Skeletal muscle satellite cell (primary cell): Measurements from ENCODE around the gene EXO1.

Experiments
- H3K27me3 ChIP-seq: 2 replicates; pipeline ENCODE4 v1.7.0; 2013; ENCODE audit warnings: low read length; ENCODE audit not compliant: control insufficient read depth, insufficient read depth
- H3K36me3 ChIP-seq: 2 replicates; pipeline ENCODE4 v1.7.0; 2013; ENCODE audit warnings: mild to moderate bottlenecking, control low read depth, low read length; ENCODE audit not compliant: insufficient read depth
- H3K4me1 ChIP-seq: 2 replicates; pipeline ENCODE4 v1.7.0; 2013; ENCODE audit warnings: low read length; ENCODE audit not compliant: control insufficient read depth, insufficient read depth
- H3K4me2 ChIP-seq: 2 replicates; pipeline ENCODE4 v1.7.0; 2013; ENCODE audit warnings: mild to moderate bottlenecking, low read length
- H3K4me3 ChIP-seq: 2 replicates; pipeline ENCODE4 v1.7.0; 2013; ENCODE audit warnings: low read length
- H3K9ac ChIP-seq: 2 replicates; pipeline ENCODE4 v1.7.0; 2013; ENCODE audit warnings: mild to moderate bottlenecking, low read depth, low read length, moderate library complexity
- H3K9me3 ChIP-seq: replicated peaks from 2 replicates; pipeline ENCODE4 v1.7.0; 2013; ENCODE audit warnings: mild to moderate bottlenecking, control low read depth, low read length

The EXO1 gene

GRCh38 chr1:241837901-241838300 is 10.1 kb upstream of the EXO1 start:
- peak overlapping the region; percentile 57 for H3K9ac ChIP-seq
- H3K27me3 ChIP-seq = no peaks in the 10 kb centered on the region
- H3K36me3 ChIP-seq = no peaks in the 10 kb centered on the region
- peaks cover 34% of the 10 kb centered on the region for H3K4me1 ChIP-seq
- peak overlapping the region; percentile 56 for H3K4me3 ChIP-seq
- H3K9me3 ChIP-seq = no peaks in the 10 kb centered on the region
- H3K4me2 ChIP-seq = peak overlapping the region; percentile 64

DNA sequence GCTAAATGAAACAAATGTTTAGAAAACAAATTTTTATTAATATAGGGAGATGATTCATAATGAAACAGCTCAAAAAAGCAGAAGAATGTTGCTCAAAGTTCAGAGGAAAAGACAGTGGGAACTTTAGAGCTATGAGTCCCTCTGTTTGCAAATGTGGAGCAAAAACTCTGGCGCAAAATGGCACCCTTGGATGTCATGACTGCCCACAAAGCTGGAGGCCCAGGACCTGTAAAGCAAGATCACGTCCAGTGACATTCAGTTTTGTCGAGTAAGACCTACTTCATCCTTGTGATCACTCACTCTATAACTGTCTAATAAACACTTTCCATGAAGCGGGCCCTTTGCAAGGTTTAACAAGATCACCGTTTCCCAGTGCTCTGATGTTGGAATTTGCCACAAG is 9.1 kb upstream of the EXO1 start:
- Histone ChIP-seq H3K4me2 (peak overlapping the region; percentile 64), H3K27me3 (no peaks in the 10 kb centered on the region), H3K4me1 (peaks cover 40% of the 10 kb centered on the region), H3K9ac (no peak overlapping the region), H3K36me3 (no peaks in the 10 kb centered on the region), H3K4me3 (no peak overlapping the region), H3K9me3 (no peaks in the 10 kb centered on the region)

DNA sequence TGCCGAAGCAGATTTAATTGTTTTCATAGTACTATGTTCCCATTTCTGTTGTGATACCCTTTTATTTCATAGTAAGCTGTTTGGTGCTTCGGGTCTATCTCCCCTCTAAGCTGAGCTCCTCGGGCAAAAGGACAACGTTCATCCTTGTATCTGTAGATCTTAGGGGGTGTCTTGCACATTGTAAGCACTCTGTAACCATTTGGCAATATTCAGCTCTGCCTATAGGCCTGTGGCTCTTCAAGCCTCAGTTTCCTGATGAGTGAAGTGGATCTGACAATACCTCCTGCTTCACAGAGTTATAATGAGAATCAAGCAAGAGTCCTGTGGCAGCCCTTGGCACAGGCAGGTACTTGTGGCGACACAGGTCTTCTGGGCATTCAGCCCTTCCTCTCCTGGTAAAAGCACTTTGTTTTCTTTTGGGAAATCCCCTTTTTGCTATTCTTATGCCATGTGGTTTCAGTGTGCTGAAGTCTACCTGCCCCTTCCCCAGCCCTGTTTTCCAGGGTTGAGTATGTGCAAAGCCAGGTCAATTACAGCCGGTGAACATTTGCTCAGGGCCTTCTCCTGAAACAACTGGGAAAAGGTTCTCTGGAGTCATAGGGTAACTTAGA is 8.5 kb upstream of the EXO1 start:
- peaks cover 40% of the 10 kb centered on the region for H3K4me1 ChIP-seq
- H3K27me3 ChIP-seq = no peaks in the 10 kb centered on the region
- no peaks in the 10 kb centered on the region for H3K9me3 ChIP-seq
- no peak overlapping the region for H3K9ac ChIP-seq
- no peaks in the 10 kb centered on the region for H3K36me3 ChIP-seq
- no peak overlapping the region for H3K4me3 ChIP-seq
- no peak overlapping the region for H3K4me2 ChIP-seq

- Histone ChIP-seq H3K4me2 (no peak overlapping the region), H3K9me3 (no peaks in the 10 kb centered on the region)
Measured at GRCh38 chr1:241840164-241840563, 7.8 kb upstream of the EXO1 start.

DNA sequence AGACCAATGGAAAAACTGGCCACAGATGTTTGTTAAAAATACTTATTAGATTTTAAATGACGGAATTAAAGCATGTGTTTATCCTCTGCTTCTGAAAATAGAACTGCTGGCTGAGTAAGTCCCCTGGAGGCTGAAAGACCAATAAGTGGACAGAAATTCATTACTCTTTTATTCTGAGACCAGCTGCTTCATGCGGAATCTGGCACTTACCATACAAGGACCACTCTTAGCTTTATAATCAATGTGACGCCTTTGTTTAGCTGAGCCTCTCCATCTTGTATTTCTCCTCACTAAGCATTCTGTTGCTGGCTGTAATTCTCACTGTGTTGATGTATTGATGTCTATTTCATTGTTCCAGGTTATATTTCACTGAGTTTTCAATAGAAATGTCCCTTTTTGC is 6.3 kb upstream of the EXO1 start:
- H3K4me3 ChIP-seq = no peak overlapping the region
- peaks cover 40% of the 10 kb centered on the region for H3K4me1 ChIP-seq
- no peaks in the 10 kb centered on the region for H3K36me3 ChIP-seq
- no peaks in the 10 kb centered on the region for H3K27me3 ChIP-seq
- no peaks in the 10 kb centered on the region for H3K9me3 ChIP-seq
- no peak overlapping the region for H3K9ac ChIP-seq
- H3K4me2 ChIP-seq = no peak overlapping the region

More at GRCh38 chr1:241840164-241840563, 7.8 kb upstream of the EXO1 start:
- Histone ChIP-seq H3K4me3 (no peak overlapping the region), H3K27me3 (no peaks in the 10 kb centered on the region), H3K4me1 (peaks cover 40% of the 10 kb centered on the region), H3K9ac (no peak overlapping the region), H3K36me3 (no peaks in the 10 kb centered on the region)

DNA sequence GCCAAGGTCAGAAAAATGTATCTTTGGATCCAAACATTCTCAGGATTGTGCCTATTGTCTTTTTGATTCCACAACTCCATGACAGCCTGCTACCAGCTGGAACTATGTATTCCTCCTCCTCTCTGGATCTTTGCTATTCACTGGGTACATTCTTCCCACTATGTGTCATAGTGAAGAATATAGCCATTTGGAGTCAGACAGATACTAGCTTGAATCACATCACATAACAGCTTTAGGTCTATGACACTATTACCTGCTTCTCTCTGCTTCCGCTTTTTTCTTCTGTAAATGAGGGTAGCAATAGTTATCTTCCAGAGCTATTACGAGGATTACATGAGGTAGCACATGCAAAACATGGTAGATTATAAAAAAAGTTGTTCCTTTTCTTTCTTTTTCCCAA is 5.4 kb upstream of the EXO1 start:
- no peaks in the 10 kb centered on the region for H3K36me3 ChIP-seq
- peaks cover 41% of the 10 kb centered on the region for H3K4me1 ChIP-seq
- H3K4me2 ChIP-seq = peak overlapping the region; percentile 24

DNA sequence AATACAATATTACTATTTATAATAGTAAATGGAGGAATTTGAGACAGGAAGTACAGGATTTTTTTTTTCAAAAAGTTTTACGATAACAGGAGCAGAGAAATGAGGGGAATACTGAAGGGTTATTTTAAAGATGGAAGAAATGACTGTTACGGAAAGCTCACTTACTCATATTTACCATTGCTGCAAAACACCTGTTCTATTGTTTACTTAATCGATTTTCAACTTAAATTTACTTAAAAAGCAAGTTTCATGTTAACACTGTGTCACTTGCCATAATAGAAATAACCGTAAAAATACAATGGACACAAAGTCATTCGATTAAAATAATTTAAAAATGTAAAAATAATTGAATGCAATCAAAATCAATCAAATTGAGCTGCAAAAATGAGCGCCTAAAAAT is 3.4 kb upstream of the EXO1 start:
- no peak overlapping the region for H3K9ac ChIP-seq
- H3K9me3 ChIP-seq = no peaks in the 10 kb centered on the region
- no peaks in the 10 kb centered on the region for H3K27me3 ChIP-seq
- no peaks in the 10 kb centered on the region for H3K36me3 ChIP-seq
- H3K4me2 ChIP-seq = no peak overlapping the region
- H3K4me1 ChIP-seq = peaks cover 32% of the 10 kb centered on the region
- H3K4me3 ChIP-seq = no peak overlapping the region

More for the DNA sequence above, 5.4 kb upstream of the EXO1 start:
- Histone ChIP-seq H3K27me3 (no peaks in the 10 kb centered on the region), H3K4me3 (no peak overlapping the region), H3K9me3 (no peaks in the 10 kb centered on the region), H3K9ac (no peak overlapping the region)

- Histone ChIP-seq H3K27me3 (no peaks in the 10 kb centered on the region), H3K9ac (no peak overlapping the region), H3K4me3 (no peak overlapping the region), H3K4me2 (no peak overlapping the region), H3K4me1 (peaks cover 33% of the 10 kb centered on the region), H3K36me3 (no peaks in the 10 kb centered on the region), H3K9me3 (no peaks in the 10 kb centered on the region)
Measured at GRCh38 chr1:241846375-241846774, 1.6 kb upstream of the EXO1 start.

- Histone ChIP-seq H3K9ac (peak overlapping the region; percentile 93), H3K36me3 (no peaks in the 10 kb centered on the region), H3K9me3 (no peaks in the 10 kb centered on the region), H3K4me3 (peak overlapping the region; percentile 91), H3K27me3 (no peaks in the 10 kb centered on the region), H3K4me1 (peaks cover 29% of the 10 kb centered on the region), H3K4me2 (peak overlapping the region; percentile 93)
Measured at GRCh38 chr1:241846862-241847539, 1.0 kb upstream of the EXO1 start.

DNA sequence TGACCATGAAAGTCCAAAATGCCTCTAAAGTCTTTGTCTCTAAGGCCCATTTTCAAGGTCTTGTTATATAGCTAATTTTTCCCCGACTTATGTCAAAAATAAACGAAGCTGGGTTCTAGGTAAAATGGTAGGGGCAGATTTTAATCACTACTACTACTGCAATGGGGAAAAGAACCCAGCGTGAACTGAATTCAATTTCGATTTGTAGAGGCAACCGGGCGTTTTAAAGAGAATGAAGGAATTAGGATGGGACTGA is 536 bp upstream of the EXO1 start:
- no peaks in the 10 kb centered on the region for H3K36me3 ChIP-seq
- peaks cover 24% of the 10 kb centered on the region for H3K4me1 ChIP-seq
- no peaks in the 10 kb centered on the region for H3K27me3 ChIP-seq
- peak overlapping the region; percentile 93 for H3K9ac ChIP-seq
- peak overlapping the region; percentile 93 for H3K4me2 ChIP-seq
- peak overlapping the region; percentile 91 for H3K4me3 ChIP-seq
- H3K9me3 ChIP-seq = no peaks in the 10 kb centered on the region

- H3K4me2 ChIP-seq = peak overlapping the region; percentile 93
- H3K9ac ChIP-seq = peak overlapping the region; percentile 93
- H3K27me3 ChIP-seq = no peaks in the 10 kb centered on the region
- H3K9me3 ChIP-seq = no peaks in the 10 kb centered on the region
- peaks cover 6% of the 10 kb centered on the region for H3K36me3 ChIP-seq
- peaks cover 14% of the 10 kb centered on the region for H3K4me1 ChIP-seq
- H3K4me3 ChIP-seq = peak overlapping the region; percentile 91
Measured at GRCh38 chr1:241848686-241849344, 811 bp downstream of the EXO1 start.

DNA sequence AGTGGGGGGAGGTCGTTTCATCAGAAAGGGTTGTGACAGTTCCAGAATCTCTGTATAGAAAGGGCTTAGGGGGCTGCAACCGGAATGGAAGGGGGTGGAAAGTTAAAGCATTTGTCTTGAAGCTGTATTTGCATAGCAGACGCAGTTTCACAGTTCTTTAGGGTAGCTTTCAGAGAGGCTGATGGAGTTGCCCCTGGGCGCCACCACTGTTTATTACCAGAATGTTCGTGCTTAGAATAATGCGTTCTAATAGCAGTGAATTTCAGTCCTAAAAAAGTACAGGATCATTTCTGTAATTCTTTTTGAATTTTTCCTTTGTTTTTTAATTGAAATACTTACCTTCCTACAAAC is 1.3 kb downstream of the EXO1 start:
- Histone ChIP-seq H3K36me3 (peaks cover 9% of the 10 kb centered on the region), H3K9me3 (no peaks in the 10 kb centered on the region), H3K4me2 (peak overlapping the region; percentile 93), H3K4me3 (peak overlapping the region; percentile 91), H3K4me1 (peaks cover 14% of the 10 kb centered on the region), H3K27me3 (no peaks in the 10 kb centered on the region), H3K9ac (peak overlapping the region; percentile 93)
